PC-9 (cell line): ENCODE results near the gene RHOD. TPM values are rescaled to one million over a fixed set of nuclear protein-coding genes. Genes with fewer than 3 reads are reported as not detected.
A peak's percentile ranks its signal among the peaks of the same experiment; 100 is the strongest.

Source experiments
- BruUV-seq: library from RNA; stranded (reverse); fragments of 400-500 nt; replicated peaks from 2 replicates; lab custom pipeline; 2021; lab: Mats Ljungman, UMichigan
- CTCF ChIA-PET: fragments of 300-600 bp; sonication (Branson Sonifier 250); formaldehyde crosslinking; loops from one replicate; lab custom pipeline; 2022; ENCODE audit warnings: antibody characterized with exemption; lab: Charles Lee
- POLR2A ChIA-PET: fragments of 300-600 bp; sonication (Branson Sonifier 250); formaldehyde crosslinking; loops from one replicate; lab custom pipeline; 2022; ENCODE audit warnings: antibody characterized with exemption; ENCODE audit not compliant: unreplicated experiment; lab: Charles Lee
- DNase-seq, 2 experiments: peaks; one replicate each; pipeline versions ENCODE4 v3.0.0 to v3.0.0-alpha.2; 2015 to 2022; ENCODE audit warnings: mixed read lengths in 1 of 2
- H2AFZ ChIP-seq: fragments of 200-600 bp; sonication (generic); 2 replicates; pipeline ENCODE4 v1.8.1; 2017; ENCODE audit warnings: antibody characterized with exemption
- H3F3A ChIP-seq: fragments of 200-600 bp; sonication (generic); 2 replicates; pipeline ENCODE4 v1.8.1; 2017; ENCODE audit warnings: antibody characterized with exemption, mild to moderate bottlenecking, low read depth; ENCODE audit not compliant: insufficient read depth
- H3K27ac ChIP-seq: fragments of 200-600 bp; sonication (generic); 2 replicates; pipeline ENCODE4 v1.6.1; 2016; ENCODE audit warnings: mixed run types
- H3K27me3 ChIP-seq: fragments of 200-600 bp; sonication (generic); 2 replicates; pipeline ENCODE4 v1.6.1; 2016; ENCODE audit warnings: low read depth, mixed run types; ENCODE audit not compliant: insufficient read depth
- H3K36me3 ChIP-seq: fragments of 200-600 bp; sonication (generic); 2 replicates; pipeline ENCODE4 v1.6.1; 2016; ENCODE audit warnings: low read depth, mixed run types
- H3K4me1 ChIP-seq: fragments of 200-600 bp; sonication (generic); replicated peaks from 2 replicates; pipeline ENCODE4 v1.6.1; 2016; ENCODE audit warnings: mixed run types; ENCODE audit not compliant: insufficient read depth
- H3K4me2 ChIP-seq: fragments of 200-600 bp; sonication (generic); 2 replicates; pipeline ENCODE4 v1.6.1; 2017; ENCODE audit warnings: mixed run types
- H3K4me3 ChIP-seq: fragments of 200-600 bp; sonication (generic); 2 replicates; pipeline ENCODE4 v1.6.1; 2016; ENCODE audit warnings: mixed run types
- H3K79me2 ChIP-seq: fragments of 200-600 bp; sonication (generic); 2 replicates; pipeline ENCODE4 v1.6.1; 2017; ENCODE audit warnings: low read depth, mixed run types
- H3K9me2 ChIP-seq: fragments of 200-600 bp; sonication (generic); 2 replicates; pipeline ENCODE4 v1.8.1; 2017; ENCODE audit warnings: mild to moderate bottlenecking; ENCODE audit not compliant: insufficient read depth
- H3K9me3 ChIP-seq: fragments of 200-600 bp; sonication (generic); 2 replicates; pipeline ENCODE4 v1.8.1; 2016; ENCODE audit warnings: low read depth; ENCODE audit not compliant: insufficient read depth
- H4K20me1 ChIP-seq: fragments of 200-600 bp; sonication (generic); 2 replicates; pipeline ENCODE4 v1.8.1; 2017; ENCODE audit not compliant: insufficient read depth
- EZH2 ChIP-seq: fragments of 200-600 bp; sonication (generic); IDR thresholded peaks from 2 replicates; pipeline ENCODE4 v1.8.0; 2017; ENCODE audit warnings: antibody characterized with exemption, low read depth
- intact Hi-C: fragments of 100-400 bp; cut with micrococcal nuclease; formaldehyde crosslinking; loops from one replicate; pipeline ENCODE4 v1.10.0; 2022; ENCODE audit not compliant: unreplicated experiment
- total RNA-seq: library from RNA; stranded (reverse); gene quantifications from 2 replicates; pipeline ENCODE4 v1.2.3, GENCODE V29; 2021
- TF ChIP-seq, protein P1 (sequence below): fragments of 200-600 bp; sonication (generic); conservative IDR thresholded peaks from 2 replicates; pipeline ENCODE4 v1.6.1; 2017; ENCODE audit warnings: mixed run types, antibody characterized with exemption, mild to moderate bottlenecking, moderate library complexity

RHOD gene
- total RNA-seq, 1 experiment from 2014 or later: 127 TPM

DNA sequence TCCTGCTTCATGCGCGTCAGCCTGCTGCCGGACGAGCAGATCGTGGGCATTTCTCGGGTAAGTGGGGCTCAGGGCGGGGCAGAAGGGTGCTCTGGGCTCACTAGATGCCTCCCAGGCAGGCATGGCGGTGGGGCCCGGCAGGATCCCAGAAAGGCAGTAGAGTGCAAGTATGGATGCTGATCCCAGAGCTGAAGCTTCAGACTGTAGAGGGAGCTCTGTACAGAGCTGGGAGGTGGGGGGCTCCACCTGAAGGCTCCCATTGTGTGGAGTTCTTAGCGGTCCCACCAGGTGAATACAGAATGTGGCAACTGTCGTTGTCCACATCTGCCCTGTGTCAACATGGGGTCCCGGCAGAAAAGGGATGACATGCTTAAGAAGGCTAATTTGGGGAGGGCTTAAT, 16.5 kb upstream of the RHOD start:
- H3K4me2 ChIP-seq: no peak overlapping the region
- no peaks in the 10 kb centered on the region for H3K27me3 ChIP-seq
- ChIA-PET POLR2A (no interaction called here), CTCF (no interaction called here)
- H3F3A ChIP-seq: peaks cover 8% of the 10 kb centered on the region
- BruUV-seq: no TSS peak
- no peak overlapping the region for H3K4me3 ChIP-seq
- no peaks in the 10 kb centered on the region for H3K79me2 ChIP-seq
- TF ChIP-seq, protein P1, sequence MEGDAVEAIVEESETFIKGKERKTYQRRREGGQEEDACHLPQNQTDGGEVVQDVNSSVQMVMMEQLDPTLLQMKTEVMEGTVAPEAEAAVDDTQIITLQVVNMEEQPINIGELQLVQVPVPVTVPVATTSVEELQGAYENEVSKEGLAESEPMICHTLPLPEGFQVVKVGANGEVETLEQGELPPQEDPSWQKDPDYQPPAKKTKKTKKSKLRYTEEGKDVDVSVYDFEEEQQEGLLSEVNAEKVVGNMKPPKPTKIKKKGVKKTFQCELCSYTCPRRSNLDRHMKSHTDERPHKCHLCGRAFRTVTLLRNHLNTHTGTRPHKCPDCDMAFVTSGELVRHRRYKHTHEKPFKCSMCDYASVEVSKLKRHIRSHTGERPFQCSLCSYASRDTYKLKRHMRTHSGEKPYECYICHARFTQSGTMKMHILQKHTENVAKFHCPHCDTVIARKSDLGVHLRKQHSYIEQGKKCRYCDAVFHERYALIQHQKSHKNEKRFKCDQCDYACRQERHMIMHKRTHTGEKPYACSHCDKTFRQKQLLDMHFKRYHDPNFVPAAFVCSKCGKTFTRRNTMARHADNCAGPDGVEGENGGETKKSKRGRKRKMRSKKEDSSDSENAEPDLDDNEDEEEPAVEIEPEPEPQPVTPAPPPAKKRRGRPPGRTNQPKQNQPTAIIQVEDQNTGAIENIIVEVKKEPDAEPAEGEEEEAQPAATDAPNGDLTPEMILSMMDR: no peak
- TF ChIP-seq EZH2: no peak
- peak in 1 of 2 experiments; percentile 19 for DNase-seq
- no peaks in the 10 kb centered on the region for H4K20me1 ChIP-seq
- no peak overlapping the region for H3K27ac ChIP-seq
- intact Hi-C loops: no loop called here
- H3K4me1 ChIP-seq: no peaks in the 10 kb centered on the region
- H2AFZ ChIP-seq: no peak overlapping the region
- H3K36me3 ChIP-seq: no peaks in the 10 kb centered on the region
- H3K9me2 ChIP-seq: no peaks in the 10 kb centered on the region
- no peaks in the 10 kb centered on the region for H3K9me3 ChIP-seq

DNA sequence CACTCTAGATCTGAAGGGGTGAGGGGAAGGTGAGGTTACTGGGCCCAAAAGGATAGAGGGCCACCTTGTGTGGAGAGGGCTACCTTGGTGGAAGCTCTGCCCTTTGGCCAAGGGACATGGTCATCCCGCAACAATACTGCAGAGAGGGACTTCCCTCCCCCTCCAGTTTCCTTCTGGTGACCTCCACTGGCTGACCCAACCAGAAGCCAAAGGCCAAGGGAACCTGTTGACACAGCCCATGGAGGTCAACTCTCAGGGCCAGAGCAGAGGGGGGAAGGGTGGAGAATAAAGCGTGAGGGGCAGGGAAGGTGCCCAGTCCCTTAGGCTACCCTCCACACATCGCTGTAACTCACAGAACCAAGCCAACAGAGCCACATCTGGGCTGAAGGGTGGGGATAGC, 15.0 kb upstream of the RHOD start:
- H3K4me2 ChIP-seq: no peak overlapping the region
- no peak overlapping the region for H3K4me3 ChIP-seq
- H3K9me3 ChIP-seq: no peaks in the 10 kb centered on the region
- H3F3A ChIP-seq: peaks cover 13% of the 10 kb centered on the region
- no TSS peak for BruUV-seq
- DNase-seq: peak in 1 of 2 experiments; percentile 13
- H3K4me1 ChIP-seq: no peaks in the 10 kb centered on the region
- CTCF ChIA-PET: no interaction called here
- H3K79me2 ChIP-seq: no peaks in the 10 kb centered on the region
- no peaks in the 10 kb centered on the region for H4K20me1 ChIP-seq
- no peak overlapping the region for H2AFZ ChIP-seq
- intact Hi-C loops: no loop called here
- POLR2A ChIA-PET: no interaction called here
- H3K36me3 ChIP-seq: no peaks in the 10 kb centered on the region
- no peaks in the 10 kb centered on the region for H3K27me3 ChIP-seq
- no peaks in the 10 kb centered on the region for H3K9me2 ChIP-seq
- no peak overlapping the region for H3K27ac ChIP-seq
- no peak for TF ChIP-seq EZH2
- TF ChIP-seq, protein P1: no peak

DNA sequence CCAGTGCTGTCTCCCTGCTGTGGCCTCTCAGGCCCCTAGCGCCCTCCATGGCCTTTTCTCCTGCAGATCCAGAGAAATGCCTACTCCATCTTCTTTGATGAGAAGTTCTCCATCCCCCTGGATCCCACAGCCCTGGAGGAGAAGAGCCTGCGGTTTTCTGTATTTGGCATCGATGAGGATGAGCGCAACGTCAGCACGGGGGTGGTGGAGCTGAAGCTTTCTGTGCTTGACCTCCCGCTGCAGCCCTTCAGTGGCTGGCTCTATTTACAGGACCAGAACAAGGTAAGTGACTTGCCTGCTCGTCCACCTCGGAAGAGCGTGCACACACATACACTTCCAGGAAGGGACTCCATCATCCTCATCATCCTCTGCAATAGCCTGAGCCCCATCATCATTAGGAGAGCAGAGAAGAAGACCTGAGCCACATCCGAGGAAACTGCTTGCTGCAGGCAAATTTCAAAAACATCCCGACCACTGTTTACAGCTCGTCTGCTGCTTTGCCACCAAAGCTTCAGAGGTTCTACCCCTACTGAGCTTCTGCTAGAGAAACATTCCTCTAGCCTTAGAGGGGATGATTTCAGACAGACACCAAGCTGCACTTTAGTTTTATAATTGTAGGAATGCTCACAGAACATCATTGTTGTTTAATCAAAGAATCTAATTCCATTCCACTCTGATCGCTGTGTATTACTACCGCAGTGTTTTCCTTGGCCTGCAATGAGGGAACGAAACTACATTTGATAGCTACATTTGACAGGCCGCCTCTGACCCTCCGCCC, 12.9 kb upstream of the RHOD start:
- intact Hi-C loops: no loop called here
- no TSS peak for BruUV-seq
- H3K36me3 ChIP-seq: no peaks in the 10 kb centered on the region

More for the DNA sequence above, 12.9 kb upstream of the RHOD start:
- no peak for TF ChIP-seq EZH2
- TF ChIP-seq, protein P1: no peak
- Histone ChIP-seq H3K9me2 (no peaks in the 10 kb centered on the region), H3K4me2 (no peak overlapping the region), H3K27me3 (no peaks in the 10 kb centered on the region), H3F3A (peaks cover 12% of the 10 kb centered on the region), H3K4me1 (no peaks in the 10 kb centered on the region), H3K9me3 (no peaks in the 10 kb centered on the region), H4K20me1 (no peaks in the 10 kb centered on the region), H3K79me2 (no peaks in the 10 kb centered on the region), H3K4me3 (no peak overlapping the region), H3K27ac (no peak overlapping the region), H2AFZ (no peak overlapping the region)
- no peak for DNase-seq
- ChIA-PET POLR2A (interaction anchor here (0.5 to 0.7 kb wide), 3 partner anchors 18 to 94 kb away, joined by 3 to 16 read pairs (median 3); no protein-coding TSS in a partner anchor), CTCF (no interaction called here)
